GM12865 (cell line): Measurements from ENCODE around the gene SIAE.

Experiments
- DNase-seq: peaks from one replicate; pipeline ENCODE4 v3.0.0; 2010; ENCODE audit warnings: low read depth
- H3K4me3 ChIP-seq: 2 replicates; pipeline ENCODE4 v1.5.1; 2011; ENCODE audit warnings: mild to moderate bottlenecking, low read depth, low read length, control low read depth
- TF ChIP-seq, protein P1 (sequence below): IDR thresholded peaks from 2 replicates; pipeline ENCODE4 v1.5.1; 2011; ENCODE audit warnings: low read length, control low read depth, low read depth, inconsistent platforms; ENCODE audit not compliant: insufficient read depth; ENCODE audit errors: missing control alignments

Gene SIAE

DNA sequence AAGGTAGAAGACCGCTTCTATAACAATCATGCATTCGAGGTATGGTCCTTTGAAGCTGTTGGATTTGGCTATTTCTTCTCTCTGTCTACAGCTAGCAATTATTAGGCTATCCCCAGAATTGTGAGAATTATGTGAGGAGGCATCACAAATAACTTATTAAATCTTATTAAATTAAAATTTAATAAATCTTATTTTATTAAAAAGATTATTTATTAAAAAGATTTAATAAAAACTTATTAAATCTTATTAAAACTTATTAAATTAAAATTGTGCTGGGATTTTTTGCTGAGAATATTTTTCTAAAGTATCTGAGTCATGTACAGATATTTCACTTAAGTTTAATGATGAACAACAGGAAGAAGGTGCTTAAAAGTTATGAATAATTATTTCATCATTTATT lies 7.9 kb upstream of the SIAE start:
- DNase-seq = no peak
- TF ChIP-seq, protein P1, sequence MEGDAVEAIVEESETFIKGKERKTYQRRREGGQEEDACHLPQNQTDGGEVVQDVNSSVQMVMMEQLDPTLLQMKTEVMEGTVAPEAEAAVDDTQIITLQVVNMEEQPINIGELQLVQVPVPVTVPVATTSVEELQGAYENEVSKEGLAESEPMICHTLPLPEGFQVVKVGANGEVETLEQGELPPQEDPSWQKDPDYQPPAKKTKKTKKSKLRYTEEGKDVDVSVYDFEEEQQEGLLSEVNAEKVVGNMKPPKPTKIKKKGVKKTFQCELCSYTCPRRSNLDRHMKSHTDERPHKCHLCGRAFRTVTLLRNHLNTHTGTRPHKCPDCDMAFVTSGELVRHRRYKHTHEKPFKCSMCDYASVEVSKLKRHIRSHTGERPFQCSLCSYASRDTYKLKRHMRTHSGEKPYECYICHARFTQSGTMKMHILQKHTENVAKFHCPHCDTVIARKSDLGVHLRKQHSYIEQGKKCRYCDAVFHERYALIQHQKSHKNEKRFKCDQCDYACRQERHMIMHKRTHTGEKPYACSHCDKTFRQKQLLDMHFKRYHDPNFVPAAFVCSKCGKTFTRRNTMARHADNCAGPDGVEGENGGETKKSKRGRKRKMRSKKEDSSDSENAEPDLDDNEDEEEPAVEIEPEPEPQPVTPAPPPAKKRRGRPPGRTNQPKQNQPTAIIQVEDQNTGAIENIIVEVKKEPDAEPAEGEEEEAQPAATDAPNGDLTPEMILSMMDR = no peak
- H3K4me3 ChIP-seq = no peak overlapping the region

DNA sequence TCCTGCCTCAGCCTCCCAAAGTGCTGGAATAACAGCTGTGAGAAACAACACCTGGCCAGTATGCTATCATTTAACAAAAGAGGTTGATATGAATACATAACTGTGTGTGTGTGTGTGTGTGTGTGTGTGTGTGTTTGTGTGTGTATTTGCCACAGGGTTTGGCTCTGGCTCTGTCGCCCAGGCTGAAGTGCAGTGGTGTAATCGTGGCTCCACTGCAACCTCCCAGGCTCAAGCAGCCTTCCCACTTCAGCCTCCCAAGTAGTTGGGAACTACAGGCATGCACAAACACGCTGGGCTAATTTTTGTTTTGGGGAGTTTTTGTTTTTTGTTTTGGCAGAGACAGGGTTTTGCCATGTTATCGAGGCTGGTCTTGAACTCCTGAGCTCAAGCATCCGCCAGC lies 4.9 kb upstream of the SIAE start:
- H3K4me3 ChIP-seq = no peak overlapping the region
- no peak for DNase-seq
- TF ChIP-seq, protein P1 = no peak

DNA sequence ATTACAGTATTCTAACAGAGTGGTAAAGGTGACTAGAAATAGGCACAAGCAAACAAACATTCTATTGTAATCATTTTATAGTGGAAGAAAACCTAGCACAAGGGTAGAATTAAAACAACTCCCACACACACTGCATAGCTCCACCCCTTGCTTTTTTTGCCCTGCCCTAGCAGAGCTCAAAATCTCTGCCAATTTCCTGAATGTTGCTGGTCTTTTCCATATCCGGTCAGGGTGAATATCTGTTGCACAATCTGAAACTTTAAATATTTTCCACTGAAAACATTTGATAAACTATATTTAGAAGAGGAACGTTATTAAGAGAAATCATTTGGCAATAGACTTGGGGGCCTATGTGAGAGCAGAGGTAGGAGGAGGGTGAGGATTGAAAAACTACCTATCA lies 2.8 kb upstream of the SIAE start:
- TF ChIP-seq, protein P1 = no peak
- DNase-seq = no peak
- no peak overlapping the region for H3K4me3 ChIP-seq

DNA sequence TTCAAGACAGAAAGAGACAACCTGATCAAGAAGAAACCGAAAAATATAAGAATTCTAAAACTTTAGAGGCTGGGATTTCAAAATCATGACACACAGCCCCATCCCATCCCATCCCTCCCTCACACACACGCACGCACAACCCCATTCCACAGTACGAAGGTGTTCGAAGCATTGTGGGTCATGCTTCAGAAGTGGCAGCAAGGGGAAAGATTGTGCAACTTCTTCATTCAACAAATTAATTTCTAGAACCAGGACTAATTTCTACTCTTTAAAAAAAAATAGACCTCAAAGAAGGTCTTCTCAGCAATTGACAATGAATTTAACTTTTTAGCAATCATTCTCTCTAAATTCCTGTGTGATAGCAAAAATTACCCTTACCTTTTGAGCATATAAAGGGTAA lies 1.0 kb upstream of the SIAE start:
- TF ChIP-seq, protein P1 = no peak
- peak overlapping the region; percentile 77 for H3K4me3 ChIP-seq
- no peak for DNase-seq

DNA sequence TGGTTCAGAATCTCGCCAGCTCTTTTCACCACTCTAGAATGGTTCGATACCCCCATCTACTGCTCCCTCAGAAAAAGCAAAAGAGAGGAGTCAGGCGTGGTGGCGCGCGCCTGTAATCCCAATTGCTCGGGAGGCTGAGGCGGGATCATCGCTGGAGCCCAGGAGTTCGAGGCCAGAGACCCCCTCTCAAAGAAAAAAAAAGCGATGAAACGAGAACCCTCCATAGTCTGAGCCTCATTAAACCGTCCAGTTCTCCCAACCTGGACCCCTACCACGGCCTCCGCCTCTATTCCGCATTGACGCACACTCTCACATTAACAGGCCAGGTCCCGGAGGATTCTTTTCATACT lies 604 bp upstream of the SIAE start:
- peak overlapping the region; percentile 77 for H3K4me3 ChIP-seq
- no peak for DNase-seq
- TF ChIP-seq, protein P1 = no peak

DNA sequence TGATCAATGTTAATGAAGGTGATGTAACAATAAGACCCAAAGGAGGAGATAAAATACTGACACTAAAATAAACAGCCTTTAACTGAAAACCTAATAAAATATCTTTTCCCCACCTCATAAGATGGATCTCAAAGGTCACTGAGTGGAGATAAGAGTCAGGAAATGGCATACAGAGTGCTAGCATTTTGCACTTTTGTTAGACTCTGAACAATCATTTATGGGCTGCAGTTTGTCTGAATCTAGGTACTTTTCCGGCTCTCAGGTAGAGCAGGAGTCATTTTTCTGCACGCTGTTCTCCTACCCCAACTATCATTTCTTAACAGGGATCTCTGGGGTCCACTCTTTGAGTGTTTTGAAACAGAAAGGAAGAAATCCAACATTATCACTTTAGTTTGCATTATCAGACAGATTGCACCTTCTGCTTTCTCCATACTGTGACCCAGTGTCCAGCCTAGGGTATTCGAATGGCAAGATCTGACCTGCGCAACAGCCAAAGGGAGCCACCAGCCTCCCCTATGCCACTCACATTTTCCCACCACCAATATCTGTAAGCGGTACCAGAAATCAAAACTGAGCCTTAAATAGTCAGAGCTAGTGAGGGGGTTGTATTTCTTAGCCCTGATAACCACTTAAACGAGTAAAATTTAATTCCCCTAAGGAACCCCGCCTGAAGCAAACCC lies 863 bp downstream of the SIAE start:
- DNase-seq = no peak
- H3K4me3 ChIP-seq = peak overlapping the region; percentile 77
- TF ChIP-seq, protein P1 = no peak

DNA sequence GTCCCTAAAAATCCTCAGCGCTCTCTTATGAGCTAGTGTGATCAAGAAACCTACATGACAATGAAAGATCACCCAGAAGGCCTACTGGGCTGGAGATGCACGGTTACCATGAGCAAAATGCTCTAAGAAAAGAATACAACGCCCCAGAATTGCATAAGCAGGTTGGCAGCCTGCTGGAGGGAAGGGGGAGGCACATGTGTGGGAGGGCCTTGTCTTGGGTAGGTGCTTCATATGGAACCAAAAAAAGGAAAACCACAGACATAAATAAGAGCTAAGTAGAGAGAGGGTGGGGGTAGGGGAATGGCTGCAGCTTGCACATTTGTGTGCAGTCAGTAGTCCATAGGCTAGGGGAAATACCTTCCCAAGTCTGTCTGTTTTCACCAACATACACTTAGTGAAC lies 2.8 kb downstream of the SIAE start:
- peak; percentile 41 for DNase-seq
- no peak overlapping the region for H3K4me3 ChIP-seq
- TF ChIP-seq, protein P1 = no peak
